GM18502 (cell line): ENCODE measurements around the gene HMG20A.

ENCODE experiments used
- ATAC-seq: cut with Tn5 transposase; IDR thresholded peaks from one replicate; pipeline ENCODE4 v1.9.1; 2021; ENCODE audit warnings: mild to moderate bottlenecking; ENCODE audit not compliant: unreplicated experiment, poor library complexity

Gene HMG20A

GRCh38 chr15:77425104-77425503, 4.4 kb downstream of the HMG20A start:
- no peak for ATAC-seq

GRCh38 chr15:77426377-77426776, 5.7 kb downstream of the HMG20A start:
- ATAC-seq, result no peak

- ATAC-seq, result no peak
Measured at GRCh38 chr15:77426871-77427270, 6.2 kb downstream of the HMG20A start.

- ATAC-seq, result no peak
Measured at GRCh38 chr15:77430213-77430612, 9.5 kb downstream of the HMG20A start.

GRCh38 chr15:77430652-77431051, 10.0 kb downstream of the HMG20A start:
- ATAC-seq, result no peak

GRCh38 chr15:77436822-77437221, 16.1 kb downstream of the HMG20A start:
- no peak for ATAC-seq

GRCh38 chr15:77437264-77437663, 16.6 kb downstream of the HMG20A start:
- ATAC-seq, result no peak

- peak; percentile 80 for ATAC-seq
Measured at GRCh38 chr15:77440378-77440999, 19.8 kb downstream of the HMG20A start.

- ATAC-seq, result no peak
Measured at GRCh38 chr15:77446840-77447390, 26.2 kb downstream of the HMG20A start.

- no peak for ATAC-seq
Measured at GRCh38 chr15:77454265-77454664, 33.6 kb downstream of the HMG20A start.

GRCh38 chr15:77454951-77455350, 34.3 kb downstream of the HMG20A start:
- no peak for ATAC-seq

- ATAC-seq, result no peak
Measured at GRCh38 chr15:77455696-77456321, 35.1 kb downstream of the HMG20A start.

- ATAC-seq, result no peak
Measured at GRCh38 chr15:77456746-77457145, 36.1 kb downstream of the HMG20A start.

- ATAC-seq, result no peak
Measured at GRCh38 chr15:77457191-77457904, 36.7 kb downstream of the HMG20A start.

- no peak for ATAC-seq
Measured at GRCh38 chr15:77457905-77458265, 37.2 kb downstream of the HMG20A start.

GRCh38 chr15:77459031-77459430, 38.3 kb downstream of the HMG20A start:
- no peak for ATAC-seq

GRCh38 chr15:77461486-77461885, 40.8 kb downstream of the HMG20A start:
- ATAC-seq, result no peak

GRCh38 chr15:77464129-77464865, 43.6 kb downstream of the HMG20A start:
- ATAC-seq, result no peak

- no peak for ATAC-seq
Measured at GRCh38 chr15:77466521-77466920, 45.8 kb downstream of the HMG20A start.

GRCh38 chr15:77468896-77469295, 48.2 kb downstream of the HMG20A start:
- ATAC-seq, result no peak

GRCh38 chr15:77470235-77470634, 49.5 kb downstream of the HMG20A start:
- no peak for ATAC-seq
